ENCODE measurements around the gene DACH1. TPM values are rescaled to one million over a fixed set of nuclear protein-coding genes. Genes with fewer than 3 reads are reported as not detected.

The DACH1 gene
- total RNA-seq, 1 donor from 2014 or later, result not detected

- TF ChIP-seq, protein P1, sequence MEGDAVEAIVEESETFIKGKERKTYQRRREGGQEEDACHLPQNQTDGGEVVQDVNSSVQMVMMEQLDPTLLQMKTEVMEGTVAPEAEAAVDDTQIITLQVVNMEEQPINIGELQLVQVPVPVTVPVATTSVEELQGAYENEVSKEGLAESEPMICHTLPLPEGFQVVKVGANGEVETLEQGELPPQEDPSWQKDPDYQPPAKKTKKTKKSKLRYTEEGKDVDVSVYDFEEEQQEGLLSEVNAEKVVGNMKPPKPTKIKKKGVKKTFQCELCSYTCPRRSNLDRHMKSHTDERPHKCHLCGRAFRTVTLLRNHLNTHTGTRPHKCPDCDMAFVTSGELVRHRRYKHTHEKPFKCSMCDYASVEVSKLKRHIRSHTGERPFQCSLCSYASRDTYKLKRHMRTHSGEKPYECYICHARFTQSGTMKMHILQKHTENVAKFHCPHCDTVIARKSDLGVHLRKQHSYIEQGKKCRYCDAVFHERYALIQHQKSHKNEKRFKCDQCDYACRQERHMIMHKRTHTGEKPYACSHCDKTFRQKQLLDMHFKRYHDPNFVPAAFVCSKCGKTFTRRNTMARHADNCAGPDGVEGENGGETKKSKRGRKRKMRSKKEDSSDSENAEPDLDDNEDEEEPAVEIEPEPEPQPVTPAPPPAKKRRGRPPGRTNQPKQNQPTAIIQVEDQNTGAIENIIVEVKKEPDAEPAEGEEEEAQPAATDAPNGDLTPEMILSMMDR (IDR thresholded peaks at IDR 0.05; ENCODE audit: insufficient read depth, low read length, severe bottlenecking), result no peak
- no peak for DNase-seq (ENCODE audit: low read depth)
- FAIRE-seq, result no peak
- Histone ChIP-seq H3K36me3 (ENCODE audit: control insufficient read depth, insufficient read depth, low read length) (no peaks in the 10 kb centered on the region), H3K4me3 (ENCODE audit: low read depth, low read length) (no peak overlapping the region), H3K27me3 (ENCODE audit: control insufficient read depth, insufficient read depth, low read length) (no peaks in the 10 kb centered on the region)
Measured at GRCh38 chr13:71513411-71514033, 353.5 kb downstream of the DACH1 start.

- H3K36me3 ChIP-seq (ENCODE audit: control insufficient read depth, insufficient read depth, low read length), result no peaks in the 10 kb centered on the region
- TF ChIP-seq, protein P1 (IDR thresholded peaks at IDR 0.05; ENCODE audit: insufficient read depth, low read length, severe bottlenecking), result no peak
- no peak overlapping the region for H3K4me3 ChIP-seq (ENCODE audit: low read depth, low read length)
- DNase-seq (ENCODE audit: low read depth) (no peak), FAIRE-seq (no peak)
- H3K27me3 ChIP-seq (ENCODE audit: control insufficient read depth, insufficient read depth, low read length), result no peaks in the 10 kb centered on the region
Measured at GRCh38 chr13:71503781-71504180, 363.2 kb downstream of the DACH1 start.

DNA sequence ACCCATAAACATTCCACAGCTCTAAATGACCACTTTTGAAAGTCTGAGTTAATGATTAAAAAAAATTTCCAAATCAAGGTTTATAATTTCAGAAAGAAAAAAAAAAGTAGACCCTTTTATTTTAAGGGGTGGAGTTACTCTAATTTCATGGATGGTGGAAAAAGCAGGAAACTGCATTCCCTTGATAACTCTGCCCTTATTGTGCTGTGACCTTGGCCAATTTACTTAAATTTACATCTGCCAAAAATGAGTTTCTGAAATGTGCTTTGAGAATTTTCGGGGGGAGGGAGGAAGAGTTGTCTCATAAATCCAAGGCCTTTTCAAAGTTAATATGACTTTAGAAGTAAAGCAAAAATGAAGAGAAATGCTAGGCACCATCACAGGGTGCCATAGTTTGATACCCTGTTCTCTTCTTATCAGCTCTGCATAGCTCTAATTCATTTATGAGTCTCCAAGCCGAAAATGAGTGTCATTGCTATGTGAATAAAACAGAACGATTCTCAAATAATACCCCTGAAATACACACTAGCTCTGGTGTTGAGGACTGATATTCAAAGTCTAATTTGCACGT is 367.0 kb downstream of the DACH1 start:
- Histone ChIP-seq H3K27me3 (ENCODE audit: control insufficient read depth, insufficient read depth, low read length) (no peaks in the 10 kb centered on the region), H3K4me3 (ENCODE audit: low read depth, low read length) (no peak overlapping the region), H3K36me3 (ENCODE audit: control insufficient read depth, insufficient read depth, low read length) (no peaks in the 10 kb centered on the region)
- TF ChIP-seq, protein P1 (IDR thresholded peaks at IDR 0.05; ENCODE audit: insufficient read depth, low read length, severe bottlenecking), result no peak
- DNase-seq (ENCODE audit: low read depth) (no peak), FAIRE-seq (no peak)

GRCh38 chr13:71499235-71499634 is 367.8 kb downstream of the DACH1 start:
- no peak for FAIRE-seq
- TF ChIP-seq, protein P1 (IDR thresholded peaks at IDR 0.05; ENCODE audit: insufficient read depth, low read length, severe bottlenecking), result no peak
- H3K36me3 ChIP-seq (ENCODE audit: control insufficient read depth, insufficient read depth, low read length), result no peaks in the 10 kb centered on the region
- no peaks in the 10 kb centered on the region for H3K27me3 ChIP-seq (ENCODE audit: control insufficient read depth, insufficient read depth, low read length)
- DNase-seq (ENCODE audit: low read depth), result no peak
- no peak overlapping the region for H3K4me3 ChIP-seq (ENCODE audit: low read depth, low read length)

DNA sequence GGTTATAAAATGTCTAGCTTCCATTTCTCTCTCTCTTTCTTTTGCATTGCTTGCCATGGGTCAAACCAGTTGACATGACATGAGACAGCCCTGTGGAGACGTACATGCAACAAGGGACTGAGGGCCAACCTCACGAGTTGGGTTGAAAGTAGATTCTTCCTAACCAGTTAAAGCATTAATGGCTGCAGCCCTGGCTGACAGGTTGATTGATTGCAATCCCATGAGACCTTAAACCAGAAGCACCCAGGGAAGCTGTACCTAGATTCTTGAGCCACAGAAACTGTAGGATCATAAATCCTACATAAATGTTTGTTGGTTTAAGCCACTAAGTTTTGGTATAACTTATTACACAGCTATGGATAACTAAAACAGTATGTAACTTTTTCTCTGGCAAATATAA is 373.8 kb downstream of the DACH1 start:
- TF ChIP-seq, protein P1 (IDR thresholded peaks at IDR 0.05; ENCODE audit: insufficient read depth, low read length, severe bottlenecking), result no peak
- DNase-seq (ENCODE audit: low read depth) (no peak), FAIRE-seq (no peak)
- Histone ChIP-seq H3K27me3 (ENCODE audit: control insufficient read depth, insufficient read depth, low read length) (no peaks in the 10 kb centered on the region), H3K36me3 (ENCODE audit: control insufficient read depth, insufficient read depth, low read length) (no peaks in the 10 kb centered on the region), H3K4me3 (ENCODE audit: low read depth, low read length) (no peak overlapping the region)

Data from bronchial epithelial cell (primary cell).